Umbilical cord (tissue), 2 donors: ENCODE measurements around the gene NAB2. TPM values are rescaled to one million over a fixed set of nuclear protein-coding genes. Genes with fewer than 3 reads are reported as not detected.
"Not testable (repeated sequence)": the region's sequence is repeated elsewhere in the genome, so short reads cannot be mapped to it uniquely, and the experiment has no call there.

Experiments used
- DNase-seq: peaks from one replicate; pipeline ENCODE4 v3.0.0-alpha.2; 2015; ENCODE audit warnings: low spot score
- total RNA-seq: library from RNA; depleted of rRNA; stranded (reverse); fragments of >200 nt; gene quantifications from one replicate; pipeline ENCODE4 v1.2.3, GENCODE V29; 2014; ENCODE audit warnings: low replicate concordance; ENCODE audit not compliant: insufficient read depth

NAB2 gene
- total RNA-seq, 1 donor from 2014 or later: 27.9 TPM

- peak; percentile 97 for DNase-seq
Observed at GRCh38 chr12:57111031-57111734, 22.3 kb downstream of the NAB2 start, which contains the start of gene STAT6. STAT6 (minus strand) TSS chr12:57111362; CDS start chr12:57108278, 3,084 bp downstream.

- no peak for DNase-seq
Observed at GRCh38 chr12:57112492-57113294, 23.8 kb downstream of the NAB2 start.

- DNase-seq: no peak
Observed at GRCh38 chr12:57116580-57117281, 27.8 kb downstream of the NAB2 start.

GRCh38 chr12:57118711-57119271 lies 29.9 kb downstream of the NAB2 start:
- DNase-seq: no peak

GRCh38 chr12:57119294-57120085 lies 30.6 kb downstream of the NAB2 start:
- DNase-seq: no peak

- DNase-seq: not testable (repeated sequence)
Observed at GRCh38 chr12:57120718-57121117, 31.8 kb downstream of the NAB2 start.

- no peak for DNase-seq
Observed at GRCh38 chr12:57123813-57124212, 34.9 kb downstream of the NAB2 start.

GRCh38 chr12:57124261-57124877 lies 35.5 kb downstream of the NAB2 start:
- DNase-seq: peak; percentile 85

GRCh38 chr12:57126061-57126460 lies 37.1 kb downstream of the NAB2 start:
- no peak for DNase-seq

- no peak for DNase-seq
Observed at GRCh38 chr12:57126561-57126960, 37.6 kb downstream of the NAB2 start.

- peak; percentile 58 for DNase-seq
Observed at GRCh38 chr12:57127101-57127725, 38.3 kb downstream of the NAB2 start.

GRCh38 chr12:57127726-57128518 lies 39.0 kb downstream of the NAB2 start, which contains the start of gene LRP1:
LRP1 (plus strand) TSS chr12:57128483; CDS start chr12:57128965, 482 bp downstream.
- DNase-seq: peak; percentile 92

GRCh38 chr12:57128519-57129247 lies 39.8 kb downstream of the NAB2 start:
- no peak for DNase-seq

- peak; percentile 63 for DNase-seq
Observed at GRCh38 chr12:57129321-57129842, 40.5 kb downstream of the NAB2 start.

- peak; percentile 59 for DNase-seq
Observed at GRCh38 chr12:57129889-57130288, 41.0 kb downstream of the NAB2 start.

- no peak for DNase-seq
Observed at GRCh38 chr12:57130941-57131340, 42.0 kb downstream of the NAB2 start.

- no peak for DNase-seq
Observed at GRCh38 chr12:57131896-57132744, 43.2 kb downstream of the NAB2 start.
